ENCODE results near the gene MRPL27.

GRCh38 chr17:50350733-50351132, 22.3 kb downstream of the MRPL27 start:
- no peak for TF ChIP-seq CTCF (conservative IDR thresholded peaks at IDR 0.05; ENCODE audit: low read length)
- no peak for TF ChIP-seq EZH2phosphoT487 (IDR thresholded peaks at IDR 0.05; ENCODE audit: borderline replicate concordance, low read depth, low read length)

All from OCI-LY7 (cell line).